K562 (cell line): ENCODE measurements around the gene ATP1A3. TPM values are rescaled to one million over a fixed set of nuclear protein-coding genes. Genes with fewer than 3 reads are reported as not detected.

Experiments
- CXXC5 ChIP-seq: fragments of 250-450 bp; sonication (Bioruptor Pico); IDR thresholded peaks from 2 replicates; pipeline ENCODE4 v1.8.0; 2022; ENCODE audit warnings: inconsistent platforms, mild to moderate bottlenecking, moderate library complexity
- ETV1 ChIP-seq: fragments of 450-650 bp; conservative IDR thresholded peaks from 2 replicates; pipeline ENCODE4 v1.6.1; 2016; ENCODE audit warnings: missing genetic modification characterization, control low read depth, low read depth, missing compliant biosample characterization
- GABPB2 ChIP-seq: fragments of 250-450 bp; sonication (Bioruptor Pico); conservative IDR thresholded peaks from 2 replicates; pipeline ENCODE4 v1.5.1; 2021; ENCODE audit warnings: mild to moderate bottlenecking
- KHSRP ChIP-seq: fragments of 450-650 bp; IDR thresholded peaks from 2 replicates; pipeline ENCODE4 v1.6.1; 2017
- KLF1 ChIP-seq: fragments of 450-650 bp; IDR thresholded peaks from 2 replicates; pipeline ENCODE4 v1.6.1; 2016; ENCODE audit warnings: missing genetic modification characterization, missing compliant biosample characterization
- MGA ChIP-seq: fragments of 450-650 bp; IDR thresholded peaks from 2 replicates; pipeline ENCODE4 v1.6.1; 2016; ENCODE audit warnings: mild to moderate bottlenecking, moderate library complexity
- RNF2 ChIP-seq: sonication (generic); IDR thresholded peaks from 2 replicates; pipeline ENCODE4 v1.6.1; 2016
- SMARCA4 ChIP-seq: fragments of 450-650 bp; IDR thresholded peaks from 2 replicates; pipeline ENCODE4 v1.6.1; 2016
- TAF15 ChIP-seq: fragments of 200-400 bp; formaldehyde crosslinking; IDR thresholded peaks from 2 replicates; pipeline ENCODE4 v1.6.1; 2017; ENCODE audit warnings: mild to moderate bottlenecking, low read depth, low read length, moderate library complexity
- TBP ChIP-seq: optimal IDR thresholded peaks from 2 replicates; pipeline ENCODE3; 2011; ENCODE audit warnings: low read depth, low read length, improper control_type of control experiment
- THRAP3 ChIP-seq: fragments of 450-650 bp; IDR thresholded peaks from 2 replicates; pipeline ENCODE4 v1.6.1; 2016; ENCODE audit warnings: mild to moderate bottlenecking, inconsistent platforms, borderline replicate concordance
- USF1 ChIP-seq: sonication (generic); formaldehyde crosslinking; IDR thresholded peaks from 2 replicates; pipeline ENCODE4 v1.9.0; 2022; ENCODE audit warnings: mild to moderate bottlenecking, missing genetic modification reagents
- ZNF507 ChIP-seq: conservative IDR thresholded peaks from 2 replicates; pipeline ENCODE4 v1.6.1; 2017; ENCODE audit warnings: missing genetic modification characterization, missing compliant biosample characterization
- ZNF707 ChIP-seq: fragments of 250-450 bp; sonication (Bioruptor Pico); conservative IDR thresholded peaks from 2 replicates; pipeline ENCODE4 v1.8.0; 2022; ENCODE audit warnings: inconsistent platforms, mild to moderate bottlenecking, moderate library complexity
- polyA plus RNA-seq, 8 experiments: library from polyadenylated mRNA; depleted of rRNA in 4 of 8; stranded (reverse) in 5 of 8; unstranded in 3 of 8; fragments of >200 nt; fragmentation: Nextera tagmentation in 2 of 8; fragmentation: Illumina TruSeq in 1 of 8; extraction: Ambion mirVana in 2 of 8; extraction: Trizol in 1 of 8; gene quantifications; 2 replicates each; pipeline versions ENCODE4 v1.2.1 to v1.2.3, GENCODE V29; 2011 to 2014; ENCODE audit warnings: inconsistent platforms in 1 of 8, missing spikeins in 1 of 8
- total RNA-seq, 7 experiments: library from RNA; depleted of rRNA in 6 of 7; stranded (reverse); fragments of >200 nt in 6 of 7; fragmentation: Illumina TruSeq in 2 of 7; extraction: Trizol in 2 of 7; gene quantifications; 2 replicates each; pipeline versions ENCODE4 v1.2.1 to v1.2.3, GENCODE V29; 2011 to 2021; ENCODE audit warnings: low replicate concordance in 1 of 7
- TF ChIP-seq, protein P1 (sequence below): fragments of 250-450 bp; sonication (Bioruptor Pico); IDR thresholded peaks from 2 replicates; pipeline ENCODE4 v1.8.0; 2022; ENCODE audit warnings: moderate library complexity, mild to moderate bottlenecking, inconsistent platforms

ATP1A3 gene
- total and polyA plus RNA-seq, 9 of the 15 experiments (the other 6 are each of a cell fraction or from before 2014, with no cell fraction given) = 0.03 to 1.0 (median 0.17) TPM; not detected in 3

DNA sequence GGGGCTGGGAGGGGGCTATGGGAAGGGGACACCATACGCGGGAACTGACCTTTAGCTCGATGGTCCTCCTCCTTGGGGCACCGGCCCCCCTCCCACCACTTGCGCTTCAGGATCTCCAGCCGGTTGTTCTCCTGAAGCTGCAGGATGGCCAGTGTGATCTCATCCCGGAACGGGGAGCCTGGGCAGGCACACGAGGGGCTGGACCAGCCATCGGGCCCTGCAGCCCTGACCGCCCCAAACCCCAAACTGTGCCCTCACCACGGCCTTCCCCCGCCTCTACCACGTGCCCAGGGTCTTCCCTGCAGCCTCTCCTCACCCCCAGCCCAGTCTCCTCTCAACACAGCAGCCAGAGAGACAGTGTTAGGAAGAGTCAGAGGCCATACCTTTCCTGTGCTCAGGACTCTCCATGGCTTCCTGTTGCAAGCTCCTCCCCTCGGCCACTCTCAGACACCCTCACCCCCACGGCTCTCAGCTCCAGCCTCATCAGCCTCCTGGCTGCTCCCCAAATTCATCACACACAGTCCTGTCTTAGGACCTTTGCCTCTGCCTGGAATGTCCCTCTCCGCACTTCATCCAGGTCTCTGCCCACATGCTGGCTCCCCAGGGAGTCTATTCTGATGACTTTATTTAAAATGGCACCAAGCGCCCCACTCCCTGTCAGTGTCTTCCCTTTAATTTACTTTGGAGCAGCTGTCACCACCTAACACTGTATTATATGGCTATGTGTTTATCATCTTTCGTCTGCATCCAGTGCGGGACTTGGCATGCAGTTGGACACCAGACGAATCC, 9.7 kb upstream of the ATP1A3 start (continued):
- TF ChIP-seq MGA (0 out of 2 replicates have a peak, but pooled peaks have one; percentile 24), KLF1 (tag) (no peak), ZNF507 (no peak), THRAP3 (no peak), RNF2 (no peak), CXXC5 (CRISPR knock-in tag) (no peak), TAF15 (no peak), USF1 (CRISPR knock-in tag) (no peak), ETV1 (tag) (0 out of 2 replicates have a peak, but pooled peaks have one; percentile 12), ZNF707 (CRISPR knock-in tag) (0 out of 2 replicates have a peak, but pooled peaks have one; percentile 46), SMARCA4 (no peak), GABPB2 (CRISPR knock-in tag) (no peak), TBP (no peak), KHSRP (no peak)
- TF ChIP-seq, protein P1, sequence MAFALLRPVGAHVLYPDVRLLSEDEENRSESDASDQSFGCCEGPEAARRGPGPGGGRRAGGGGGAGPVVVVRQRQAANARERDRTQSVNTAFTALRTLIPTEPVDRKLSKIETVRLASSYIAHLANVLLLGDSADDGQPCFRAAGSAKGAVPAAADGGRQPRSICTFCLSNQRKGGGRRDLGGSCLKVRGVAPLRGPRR = no peak
